H9 (cell line): Measurements from ENCODE around the gene ASMTL. TPM values are rescaled to one million over a fixed set of nuclear protein-coding genes. Genes with fewer than 3 reads are reported as not detected.

ENCODE experiments used
- DNase-seq: peaks from one replicate; pipeline ENCODE4 v3.0.0-alpha.2; 2017
- H2AFZ ChIP-seq: one replicate; pipeline ENCODE4 v1.6.1; 2013; ENCODE audit warnings: mild to moderate bottlenecking, low read length, control low read depth, moderate library complexity
- H2AK5ac ChIP-seq: 2 replicates; pipeline ENCODE4 v1.6.1; 2013; ENCODE audit warnings: low read length, control low read depth, mixed read lengths; ENCODE audit not compliant: insufficient read length
- H2BK120ac ChIP-seq: one replicate; pipeline ENCODE4 v1.6.1; 2013; ENCODE audit warnings: low read depth, mild to moderate bottlenecking, low read length, control low read depth, inconsistent platforms; ENCODE audit not compliant: poor library complexity, severe bottlenecking
- H2BK12ac ChIP-seq: 2 replicates; pipeline ENCODE4 v1.6.1; 2013; ENCODE audit warnings: low read length, control low read depth, mixed read lengths, low read depth; ENCODE audit not compliant: insufficient read length
- H2BK15ac ChIP-seq: 2 replicates; pipeline ENCODE4 v1.6.1; 2013; ENCODE audit warnings: low read depth, low read length, control low read depth
- H2BK20ac ChIP-seq: one replicate; pipeline ENCODE4 v1.6.1; 2013; ENCODE audit warnings: low read depth, mild to moderate bottlenecking, low read length, control low read depth, inconsistent platforms; ENCODE audit not compliant: poor library complexity, severe bottlenecking
- H2BK5ac ChIP-seq: 2 replicates; pipeline ENCODE4 v1.6.1; 2013; ENCODE audit warnings: low read length, control low read depth, mixed read lengths; ENCODE audit not compliant: insufficient read length
- H3K14ac ChIP-seq: 2 replicates; pipeline ENCODE4 v1.6.1; 2013; ENCODE audit warnings: low read length, control low read depth; ENCODE audit not compliant: insufficient read depth
- H3K18ac ChIP-seq: 2 replicates; pipeline ENCODE4 v1.6.1; 2013; ENCODE audit warnings: low read depth, mild to moderate bottlenecking, mixed read lengths, low read length, control low read depth; ENCODE audit not compliant: insufficient read length
- H3K23ac ChIP-seq: 2 replicates; pipeline ENCODE4 v1.6.1; 2013; ENCODE audit warnings: low read length, control low read depth, mixed read lengths, low read depth; ENCODE audit not compliant: insufficient read length
- H3K23me2 ChIP-seq: 2 replicates; pipeline ENCODE4 v1.6.1; 2013; ENCODE audit warnings: low read depth, mild to moderate bottlenecking, mixed read lengths, low read length, control low read depth; ENCODE audit not compliant: insufficient read length, poor library complexity, severe bottlenecking
- H3K27ac ChIP-seq: 2 replicates; pipeline ENCODE4 v1.5.1; 2013; ENCODE audit warnings: low read length, control low read depth, mixed read lengths, low read depth; ENCODE audit not compliant: insufficient read length
- H3K27me3 ChIP-seq: 2 replicates; pipeline ENCODE4 v1.6.1; 2013; ENCODE audit warnings: low read length, control low read depth, inconsistent platforms; ENCODE audit not compliant: insufficient read depth
- H3K4ac ChIP-seq: 2 replicates; pipeline ENCODE4 v1.6.1; 2013; ENCODE audit warnings: low read depth, mild to moderate bottlenecking, control low read depth, inconsistent platforms, low read length, moderate library complexity
- H3K4me1 ChIP-seq: 2 replicates; pipeline ENCODE4 v1.6.1; 2013; ENCODE audit warnings: low read length, control low read depth, inconsistent platforms; ENCODE audit not compliant: insufficient read depth
- H3K4me2 ChIP-seq: 2 replicates; pipeline ENCODE4 v1.6.1; 2013; ENCODE audit warnings: low read length, control low read depth, mixed read lengths; ENCODE audit not compliant: insufficient read length, insufficient read depth
- H3K56ac ChIP-seq: 2 replicates; pipeline ENCODE4 v1.6.1; 2013; ENCODE audit warnings: low read depth, mild to moderate bottlenecking, mixed read lengths, low read length, control low read depth; ENCODE audit not compliant: insufficient read length
- H3K79me1 ChIP-seq: 2 replicates; pipeline ENCODE4 v1.6.1; 2013; ENCODE audit warnings: low read depth, mild to moderate bottlenecking, moderate library complexity, low read length, control low read depth, inconsistent platforms; ENCODE audit not compliant: insufficient read depth, poor library complexity, severe bottlenecking
- H3K79me2 ChIP-seq: 2 replicates; pipeline ENCODE4 v1.6.1; 2013; ENCODE audit warnings: low read length, control low read depth, inconsistent platforms; ENCODE audit not compliant: insufficient read depth
- H3K9ac ChIP-seq: 2 replicates; pipeline ENCODE4 v1.6.1; 2013; ENCODE audit warnings: low read length, control low read depth, mixed read lengths; ENCODE audit not compliant: insufficient read length; ENCODE audit errors: extremely low read depth
- H3K9me3 ChIP-seq: one replicate; pipeline ENCODE4 v1.6.1; 2013; ENCODE audit warnings: low read depth, low read length, inconsistent platforms; ENCODE audit not compliant: control insufficient read depth
- H3T11ph ChIP-seq: one replicate; pipeline ENCODE4 v1.6.1; 2013; ENCODE audit warnings: mild to moderate bottlenecking, low read length, control low read depth, inconsistent platforms
- H4K20me1 ChIP-seq: one replicate; pipeline ENCODE4 v1.6.1; 2013; ENCODE audit not compliant: control insufficient read depth, insufficient read length, insufficient read depth
- H4K5ac ChIP-seq: 2 replicates; pipeline ENCODE4 v1.6.1; 2013; ENCODE audit warnings: low read depth, mild to moderate bottlenecking, mixed read lengths, low read length, control low read depth; ENCODE audit not compliant: insufficient read length
- H4K8ac ChIP-seq: replicated peaks from 2 replicates; pipeline ENCODE4 v1.6.1; 2013; ENCODE audit warnings: low read length, control low read depth, mixed read lengths, low read depth; ENCODE audit not compliant: insufficient read length
- H4K91ac ChIP-seq: 2 replicates; pipeline ENCODE4 v1.6.1; 2013; ENCODE audit warnings: low read depth, mild to moderate bottlenecking, moderate library complexity, mixed read lengths, low read length, control low read depth; ENCODE audit not compliant: insufficient read length
- H3K27ac Mint-ChIP-seq, 3 experiments: 2 replicates in 2 of 3; 3 replicates in 1 of 3; pipeline ENCODE4 v1.8.0; 2020 to 2021; ENCODE audit warnings: mixed read lengths in 3 of 3, mild to moderate bottlenecking in 1 of 3, moderate library complexity in 1 of 3
- H3K27me3 Mint-ChIP-seq: 2 replicates; pipeline ENCODE4 v1.8.0; 2021; ENCODE audit warnings: low read depth, mild to moderate bottlenecking, moderate library complexity, mixed read lengths
- H3K36me3 Mint-ChIP-seq, 3 experiments: 2 replicates in 2 of 3; 3 replicates in 1 of 3; pipeline ENCODE4 v1.8.0; 2020 to 2021; ENCODE audit warnings: low read depth in 3 of 3, mixed read lengths in 3 of 3; ENCODE audit not compliant: insufficient read depth in 1 of 3
- H3K4me1 Mint-ChIP-seq, 2 experiments: 2 replicates each; pipeline ENCODE4 v1.8.0; 2020; ENCODE audit warnings: mixed read lengths in 2 of 2
- H3K4me3 Mint-ChIP-seq, 2 experiments: 2 replicates in 1 of 2; 3 replicates in 1 of 2; pipeline ENCODE4 v1.8.0; 2020 to 2021; ENCODE audit warnings: mild to moderate bottlenecking in 2 of 2, mixed read lengths in 2 of 2, moderate library complexity in 1 of 2
- H3K9me3 Mint-ChIP-seq, 2 experiments: 2 replicates in 1 of 2; 3 replicates in 1 of 2; pipeline ENCODE4 v1.8.0; 2020; ENCODE audit warnings: mild to moderate bottlenecking in 2 of 2, mixed read lengths in 2 of 2, moderate library complexity in 1 of 2
- WGBS: extraction: QIAGEN DNeasy Blood & Tissue Kit; methylation state at CpG from one replicate; pipeline ENCODE4 v1.1.7; 2013; ENCODE audit warnings: missing lambda C conversion rate, low lambda C conversion rate, mixed read lengths; ENCODE audit not compliant: insufficient read length; ENCODE audit errors: extremely low coverage; 5-methylcytosine and 5-hydroxymethylcytosine counted together
- total RNA-seq: library from RNA; stranded (reverse); gene quantifications from 2 replicates; pipeline ENCODE4 v1.2.1, GENCODE V29; 2021
- TF ChIP-seq, protein P1 (sequence below): fragments of 200-600 bp; sonication (generic); conservative IDR thresholded peaks from 3 replicates; pipeline ENCODE4 v1.8.0; 2021; ENCODE audit warnings: antibody characterized with exemption, mild to moderate bottlenecking

The ASMTL gene
- total RNA-seq, 1 experiment from 2014 or later = 59.8 TPM

DNA sequence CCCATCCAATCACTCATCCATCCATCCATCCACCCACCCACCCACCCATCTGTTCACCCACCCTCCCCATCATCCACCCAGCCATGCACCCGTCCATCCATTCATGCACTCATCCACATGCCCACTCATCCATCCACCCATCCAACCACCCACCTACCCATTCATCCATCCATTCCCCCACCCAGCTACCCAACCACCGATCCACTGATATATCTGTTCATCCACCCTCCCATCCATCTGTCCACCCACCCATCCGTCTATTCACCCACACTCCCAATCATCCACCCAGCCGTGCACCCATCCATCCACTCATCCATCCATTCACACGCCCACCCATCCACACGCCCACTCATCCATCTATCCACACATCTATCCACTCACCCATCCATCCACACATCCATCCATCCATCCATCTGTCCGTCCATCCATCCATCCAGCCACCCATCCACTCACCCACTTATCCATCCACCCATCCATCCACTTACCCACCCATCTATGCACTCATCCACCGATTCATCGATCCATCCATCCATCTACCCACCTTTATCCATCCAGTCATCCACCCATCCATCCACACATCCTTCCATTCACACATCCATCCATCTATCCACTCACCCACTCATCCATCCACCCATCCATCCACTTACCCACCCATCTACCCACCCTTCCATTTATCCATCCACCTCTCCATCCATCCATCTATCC is 28.4 kb downstream of the ASMTL start:
- TF ChIP-seq, protein P1, sequence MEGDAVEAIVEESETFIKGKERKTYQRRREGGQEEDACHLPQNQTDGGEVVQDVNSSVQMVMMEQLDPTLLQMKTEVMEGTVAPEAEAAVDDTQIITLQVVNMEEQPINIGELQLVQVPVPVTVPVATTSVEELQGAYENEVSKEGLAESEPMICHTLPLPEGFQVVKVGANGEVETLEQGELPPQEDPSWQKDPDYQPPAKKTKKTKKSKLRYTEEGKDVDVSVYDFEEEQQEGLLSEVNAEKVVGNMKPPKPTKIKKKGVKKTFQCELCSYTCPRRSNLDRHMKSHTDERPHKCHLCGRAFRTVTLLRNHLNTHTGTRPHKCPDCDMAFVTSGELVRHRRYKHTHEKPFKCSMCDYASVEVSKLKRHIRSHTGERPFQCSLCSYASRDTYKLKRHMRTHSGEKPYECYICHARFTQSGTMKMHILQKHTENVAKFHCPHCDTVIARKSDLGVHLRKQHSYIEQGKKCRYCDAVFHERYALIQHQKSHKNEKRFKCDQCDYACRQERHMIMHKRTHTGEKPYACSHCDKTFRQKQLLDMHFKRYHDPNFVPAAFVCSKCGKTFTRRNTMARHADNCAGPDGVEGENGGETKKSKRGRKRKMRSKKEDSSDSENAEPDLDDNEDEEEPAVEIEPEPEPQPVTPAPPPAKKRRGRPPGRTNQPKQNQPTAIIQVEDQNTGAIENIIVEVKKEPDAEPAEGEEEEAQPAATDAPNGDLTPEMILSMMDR = no peak

More for the DNA sequence above, 28.4 kb downstream of the ASMTL start:
- Histone ChIP-seq H2AK5ac (no peak overlapping the region), H3K23ac (no peak overlapping the region), H3K23me2 (no peaks in the 10 kb centered on the region), H4K5ac (no peak overlapping the region), H3T11ph (no peak overlapping the region), H2BK5ac (no peak overlapping the region), H3K27ac (no peak overlapping the region), H3K56ac (no peak overlapping the region), H3K4me2 (no peak overlapping the region), H2BK120ac (no peak overlapping the region), H3K4ac (no peak overlapping the region), H2AFZ (no peak overlapping the region), H4K8ac (peak overlapping the region; percentile 24), H3K27me3 (no peaks in the 10 kb centered on the region), H3K79me1 (no peaks in the 10 kb centered on the region), H2BK20ac (no peak overlapping the region), H2BK12ac (no peak overlapping the region), H3K9me3 (peaks cover 26% of the 10 kb centered on the region), H2BK15ac (no peak overlapping the region), H3K14ac (no peak overlapping the region), H3K4me1 (no peaks in the 10 kb centered on the region), H3K9ac (no peak overlapping the region), H4K91ac (no peak overlapping the region), H3K18ac (no peak overlapping the region), H4K20me1 (no peaks in the 10 kb centered on the region), H3K79me2 (no peaks in the 10 kb centered on the region)
- Mint-ChIP-seq H3K9me3 (peaks cover 33 to 37% of the 10 kb centered on the region in 2 experiments), H3K27me3 (peaks cover 5% of the 10 kb centered on the region), H3K27ac (no peak overlapping the region), H3K4me3 (no peak overlapping the region), H3K4me1 (peaks cover 9 to 12% of the 10 kb centered on the region in 2 experiments), H3K36me3 (peaks cover 78 to 83% (median 83%) of the 10 kb centered on the region in 3 experiments)
- DNase-seq = no peak
- WGBS = 100% methylated on average over 2 of the region's 9 CpGs
